ENCODE measurements around the gene TMEM14A.
"Not testable (repeated sequence)": the region's sequence is repeated elsewhere in the genome, so short reads cannot be mapped to it uniquely, and the experiment has no call there.

The TMEM14A gene

DNA sequence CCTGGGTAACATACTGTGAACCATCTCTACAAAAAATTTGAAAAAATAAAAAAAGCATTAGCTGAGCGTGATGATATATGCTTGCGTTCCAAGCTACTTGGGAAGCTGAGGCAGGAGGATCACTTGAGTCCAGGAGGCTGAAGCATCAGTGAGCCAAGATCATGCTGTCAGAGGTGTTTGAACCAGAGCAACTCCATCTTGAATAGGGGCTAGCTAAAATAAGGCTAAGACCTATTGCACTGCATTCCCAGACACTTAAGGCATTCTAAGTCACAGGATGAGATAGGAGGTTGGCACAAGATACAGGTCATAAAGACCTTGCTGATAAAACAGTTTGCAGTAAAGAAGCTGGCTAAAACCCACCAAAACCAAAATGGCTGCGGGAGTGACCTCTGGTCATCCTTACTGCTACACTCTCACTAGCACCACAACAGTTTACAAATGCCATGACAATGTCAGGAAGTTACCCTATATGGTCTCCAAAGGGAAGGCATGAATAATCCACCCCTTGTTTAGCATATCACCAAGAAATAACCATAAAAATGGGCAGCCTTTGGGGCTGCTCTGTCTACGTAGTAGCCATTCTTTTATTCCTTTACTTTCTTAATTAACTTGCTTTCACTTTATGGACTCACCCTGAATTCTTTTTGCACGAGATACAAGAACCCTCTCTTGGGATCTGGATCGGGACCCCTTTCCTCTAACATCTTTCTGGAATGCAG, 34.0 kb downstream of the TMEM14A start:
- not testable (repeated sequence) for DNase-seq

DNA sequence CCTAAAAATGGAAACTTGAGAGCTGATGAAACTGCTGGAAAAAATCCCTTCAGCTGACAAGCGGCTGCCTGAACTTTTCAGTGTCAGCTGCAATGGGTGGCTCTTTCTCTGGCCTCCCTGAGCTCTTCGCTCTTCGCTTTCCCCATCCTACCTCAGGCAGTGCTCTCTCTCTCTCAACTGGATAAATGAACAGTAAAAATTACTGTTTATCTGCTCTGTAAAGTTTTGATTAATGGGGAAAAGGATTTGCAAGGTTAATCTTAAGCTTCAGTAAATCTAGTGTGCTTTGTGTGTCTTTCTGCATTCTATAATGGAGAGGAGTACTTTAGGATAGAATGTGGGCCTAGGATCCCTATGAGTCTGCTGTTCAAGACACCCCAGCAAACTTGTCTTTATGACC, 35.1 kb downstream of the TMEM14A start:
- no peak for DNase-seq

- DNase-seq, result no peak
Observed at GRCh38 chr6:52707963-52708680, 37.2 kb downstream of the TMEM14A start.

- DNase-seq, result no peak
Observed at GRCh38 chr6:52712136-52712535, 41.2 kb downstream of the TMEM14A start.

GRCh38 chr6:52714761-52715160, 43.8 kb downstream of the TMEM14A start:
- DNase-seq, result not testable (repeated sequence)

DNA sequence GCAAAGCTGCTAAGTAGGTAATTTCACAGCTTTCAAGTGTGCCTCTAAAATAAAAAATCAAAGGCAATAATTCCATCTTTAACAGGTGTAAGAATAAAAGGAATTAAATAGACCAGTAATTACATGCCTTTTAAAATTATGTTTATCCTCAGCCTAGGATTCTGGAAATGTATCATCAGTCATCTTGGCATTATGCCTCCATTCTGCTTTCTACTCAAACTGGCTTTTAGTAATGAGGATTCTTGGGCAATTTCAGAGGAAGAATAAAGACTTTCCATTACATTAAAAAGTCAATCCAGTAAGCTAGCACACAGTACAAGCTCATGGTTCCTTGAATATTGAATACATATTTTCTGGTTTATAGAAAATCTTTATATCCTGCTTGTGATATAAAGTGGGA, 47.6 kb downstream of the TMEM14A start:
- DNase-seq, result peak in 1 of 2 experiments; percentile 10

GRCh38 chr6:52720321-52720720, 49.4 kb downstream of the TMEM14A start:
- no peak for DNase-seq

GRCh38 chr6:52724042-52724405, 53.1 kb downstream of the TMEM14A start:
- no peak for DNase-seq

DNA sequence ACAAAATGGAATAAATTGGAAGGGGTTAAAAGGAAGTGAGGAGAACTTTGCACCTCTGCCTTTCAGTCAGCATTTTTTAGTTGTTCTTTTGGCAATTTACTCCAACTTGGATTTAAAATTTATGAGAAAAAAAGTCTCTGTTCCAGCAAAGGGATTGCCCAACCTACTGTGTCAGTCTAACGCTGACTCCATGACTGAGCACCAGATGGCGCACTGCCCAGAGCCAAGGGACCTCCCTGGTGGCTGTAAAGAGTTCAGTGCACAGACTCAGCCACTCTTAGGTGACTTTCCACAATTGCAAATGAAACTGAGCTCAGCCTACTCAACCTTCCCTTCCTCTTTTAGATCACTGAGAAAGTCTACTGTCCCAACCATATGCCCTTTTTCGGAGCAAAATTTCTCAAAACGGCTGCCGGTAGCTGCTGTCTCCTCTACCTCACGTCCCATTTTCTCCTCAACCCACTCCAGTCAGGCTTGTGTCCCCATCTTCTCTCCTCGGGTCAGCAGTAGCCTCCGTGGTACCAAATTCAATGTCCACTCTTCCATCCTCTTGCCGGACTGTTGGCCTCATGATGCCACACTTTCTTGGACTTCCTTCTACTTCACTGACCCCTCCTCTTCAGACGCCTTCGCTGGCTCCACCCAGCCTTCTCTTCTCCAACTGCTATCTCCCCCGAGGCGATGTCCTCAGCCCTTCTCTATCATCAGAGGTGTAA, 53.7 kb downstream of the TMEM14A start:
- DNase-seq, result peak; percentile 34 to 49

DNA sequence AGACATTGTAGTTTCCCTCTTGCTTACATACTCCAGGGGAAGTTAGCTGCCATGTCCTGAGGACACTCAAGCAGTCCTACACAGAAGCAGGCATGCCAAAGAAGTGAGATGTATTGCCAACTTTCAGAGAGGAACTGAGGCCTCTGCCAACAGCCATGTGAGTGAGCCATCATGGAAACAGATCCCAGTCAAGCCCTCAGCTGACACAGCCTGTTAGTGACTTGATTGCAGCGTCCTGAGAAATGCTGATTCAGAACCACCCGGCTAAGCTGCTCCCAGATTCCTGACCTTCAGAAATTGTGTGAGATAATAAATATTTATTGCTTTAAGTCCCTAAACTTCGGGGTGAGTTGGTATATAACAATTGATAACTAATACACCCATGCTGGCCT, 54.2 kb downstream of the TMEM14A start:
- DNase-seq, result no peak

DNA sequence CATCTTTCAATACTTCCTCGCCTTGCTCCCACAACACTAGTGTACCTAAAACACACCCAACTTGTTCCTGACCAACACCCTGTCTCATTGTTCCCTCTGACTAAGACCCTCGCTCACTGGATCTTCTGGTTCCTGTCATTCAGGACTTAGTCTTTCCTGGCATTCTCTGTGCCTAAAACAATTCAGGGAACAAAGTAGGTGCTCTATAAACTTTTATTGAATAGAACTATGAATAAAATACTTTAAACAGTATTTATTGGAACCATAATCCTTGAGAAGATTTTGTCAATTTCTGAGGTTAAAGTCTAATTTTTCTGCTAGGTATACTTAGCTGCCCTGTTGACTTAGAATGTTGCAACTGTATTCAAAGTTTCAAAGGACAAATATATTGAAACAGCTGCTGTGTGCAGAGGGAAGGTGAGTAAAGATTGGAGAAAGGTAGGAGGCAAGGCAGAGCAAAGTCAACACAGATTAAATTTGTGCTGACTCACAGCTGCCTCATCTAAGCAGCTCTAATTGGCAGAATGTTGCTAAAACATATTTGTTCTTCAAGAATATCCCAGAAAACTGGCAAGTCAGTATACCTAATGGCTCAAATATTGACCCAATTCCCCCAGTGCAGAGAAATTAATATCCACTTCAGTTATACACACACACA, 54.8 kb downstream of the TMEM14A start:
- peak; percentile 62 to 87 for DNase-seq

DNA sequence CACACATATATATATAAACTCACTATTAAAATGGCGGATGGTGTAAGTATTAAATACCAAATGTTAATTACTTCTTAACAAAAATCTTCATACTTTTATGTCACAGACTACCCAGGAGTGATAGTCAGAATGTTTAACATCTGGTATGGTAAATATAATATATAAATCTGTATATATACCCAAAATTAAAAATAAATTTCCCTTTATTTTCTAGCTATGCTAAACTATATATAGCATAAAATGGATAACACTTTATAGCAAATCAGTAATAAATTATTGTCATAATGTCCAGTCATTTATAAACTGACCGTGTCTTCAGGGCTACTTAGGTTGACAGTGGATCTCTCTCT, 55.3 kb downstream of the TMEM14A start:
- DNase-seq, result no peak

- DNase-seq, result no peak
Observed at GRCh38 chr6:52726741-52727535, 56.0 kb downstream of the TMEM14A start.

DNA sequence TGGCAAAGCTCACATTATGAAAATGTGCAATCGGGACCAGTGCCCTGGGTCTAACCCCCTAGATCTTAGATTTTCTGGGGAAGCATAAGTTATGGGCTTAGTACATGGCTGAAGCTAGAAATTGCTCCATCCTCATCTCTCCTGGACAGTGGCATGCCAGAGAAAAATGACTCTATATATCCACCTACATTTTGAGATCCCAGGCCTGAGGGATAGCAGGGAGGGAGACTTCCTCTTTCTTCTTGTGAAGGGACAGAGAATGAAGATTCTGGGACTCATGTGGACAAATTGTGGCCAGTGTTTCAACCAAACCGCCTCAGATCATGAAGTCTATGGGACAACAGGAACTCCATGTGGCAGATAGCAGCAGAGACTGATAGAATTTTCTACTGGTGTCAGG, 57.0 kb downstream of the TMEM14A start:
- DNase-seq, result no peak

- DNase-seq, result no peak
Observed at GRCh38 chr6:52728394-52728793, 57.5 kb downstream of the TMEM14A start.

DNA sequence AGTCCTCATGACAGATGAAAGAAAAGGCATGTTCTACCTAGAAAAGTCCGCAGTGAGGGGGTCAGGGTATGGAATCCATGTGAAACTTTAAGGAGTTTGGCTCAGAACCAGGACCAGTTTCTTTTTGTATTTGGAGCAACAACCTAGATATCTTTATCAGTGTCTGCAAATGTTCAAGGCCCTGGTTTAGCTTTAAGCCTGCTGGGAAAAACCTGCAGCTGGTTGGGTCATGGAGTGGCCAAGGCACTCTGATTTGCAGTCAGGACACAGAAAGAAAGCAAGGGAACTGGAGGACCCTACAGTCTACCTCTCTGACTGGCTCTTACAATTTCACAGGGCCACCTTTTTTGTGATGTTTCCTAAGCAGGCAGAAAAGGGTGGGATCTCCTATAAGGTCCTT, 58.7 kb downstream of the TMEM14A start:
- no peak for DNase-seq

GRCh38 chr6:52731719-52732118, 60.8 kb downstream of the TMEM14A start:
- DNase-seq, result no peak

DNA sequence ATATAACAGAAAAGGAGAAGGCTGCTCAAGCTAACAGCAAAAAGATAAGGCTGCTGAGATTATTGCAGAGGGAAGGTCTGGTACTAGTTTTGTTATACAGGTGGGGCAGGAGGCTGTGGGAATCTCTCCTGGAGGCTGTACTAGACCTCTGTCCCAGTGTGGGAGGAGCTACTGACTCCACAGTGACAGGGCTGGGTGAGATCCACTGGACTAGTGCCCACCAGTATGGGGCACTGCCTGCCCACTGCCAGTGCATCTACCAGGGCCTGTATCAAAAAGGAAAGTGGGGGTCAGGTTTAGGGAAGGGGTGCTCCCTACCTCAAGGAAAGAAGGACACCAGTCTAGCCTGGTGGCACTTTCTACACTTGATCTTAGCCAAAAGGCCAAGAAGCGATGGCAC, 62.3 kb downstream of the TMEM14A start:
- DNase-seq, result no peak

DNA sequence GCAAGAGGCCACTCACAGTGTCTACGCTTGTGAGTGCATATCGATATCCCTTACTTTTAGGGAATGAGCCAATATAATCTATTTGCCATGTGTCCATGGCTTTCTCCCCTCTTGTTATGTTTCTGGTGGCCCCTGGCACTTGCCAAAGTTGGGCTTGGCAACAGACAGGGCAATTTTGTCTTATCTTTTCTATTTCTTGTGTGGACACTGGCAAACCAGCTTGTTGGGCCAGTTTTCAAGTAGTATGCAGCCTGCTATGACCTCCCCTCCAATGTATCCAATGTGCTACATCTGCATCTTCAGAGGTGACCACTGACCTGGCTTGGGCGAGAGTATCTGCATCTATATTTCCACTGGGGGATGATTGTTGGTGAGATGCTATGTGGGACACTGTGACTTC, 63.2 kb downstream of the TMEM14A start:
- no peak for DNase-seq

- DNase-seq, result no peak
Observed at GRCh38 chr6:52735071-52735470, 64.2 kb downstream of the TMEM14A start.

GRCh38 chr6:52736145-52736544, 65.2 kb downstream of the TMEM14A start:
- DNase-seq, result no peak
